Fibroblast of lung (primary cell): ENCODE measurements around the gene FREM2. TPM values are rescaled to one million over a fixed set of nuclear protein-coding genes. Genes with fewer than 3 reads are reported as not detected.

ENCODE experiments used
- DNase-seq, 2 donors: peaks; one replicate each; pipeline versions ENCODE4 v3.0.0 to v3.0.0-alpha.2; 2010; ENCODE audit warnings: low read depth in 2 of 2
- H2AFZ ChIP-seq: 2 replicates; pipeline ENCODE4 v1.5.1; 2012; ENCODE audit warnings: low read length, control low read depth, inconsistent platforms
- H3K27ac ChIP-seq: 2 replicates; pipeline ENCODE4 v1.5.1; 2011; ENCODE audit warnings: low read length, control low read depth; ENCODE audit not compliant: insufficient read depth
- H3K27me3 ChIP-seq: 2 replicates; pipeline ENCODE4 v1.5.1; 2011; ENCODE audit warnings: mild to moderate bottlenecking, low read length; ENCODE audit not compliant: control insufficient read depth, insufficient read depth
- H3K36me3 ChIP-seq: 2 replicates; pipeline ENCODE4 v1.5.1; 2011; ENCODE audit warnings: low read length; ENCODE audit not compliant: control insufficient read depth, insufficient read depth
- H3K4me1 ChIP-seq: 2 replicates; pipeline ENCODE4 v1.5.1; 2011; ENCODE audit warnings: low read length; ENCODE audit not compliant: control insufficient read depth, insufficient read depth; ENCODE audit errors: extremely low read depth
- H3K4me2 ChIP-seq: 2 replicates; pipeline ENCODE4 v1.5.1; 2011; ENCODE audit warnings: low read length, control low read depth; ENCODE audit not compliant: insufficient read depth; ENCODE audit errors: extremely low read depth
- H3K4me3 ChIP-seq, 4 experiments: fragments of 200-600 bp in 1 of 4; sonication (generic) in 1 of 4; replicated peaks in 1 of 4; 2 replicates each; pipeline ENCODE4 v1.5.1; 2011 to 2016; ENCODE audit warnings: low read length in 4 of 4, low read depth in 3 of 4, mild to moderate bottlenecking in 3 of 4, control low read depth in 2 of 4, inconsistent platforms in 1 of 4, mixed read lengths in 1 of 4; ENCODE audit not compliant: insufficient read depth in 1 of 4; ENCODE audit errors: control extremely low read depth in 1 of 4
- H3K79me2 ChIP-seq: 2 replicates; pipeline ENCODE4 v1.5.1; 2012; ENCODE audit warnings: mild to moderate bottlenecking, low read length, inconsistent platforms; ENCODE audit not compliant: control insufficient read depth, insufficient read depth
- H3K9ac ChIP-seq: 2 replicates; pipeline ENCODE4 v1.5.1; 2011; ENCODE audit warnings: mild to moderate bottlenecking, low read length, control low read depth; ENCODE audit not compliant: insufficient read depth
- H3K9me3 ChIP-seq: 2 replicates; pipeline ENCODE4 v1.5.1; 2012; ENCODE audit warnings: low read depth, low read length; ENCODE audit not compliant: control insufficient read depth, insufficient read depth
- H4K20me1 ChIP-seq: 2 replicates; pipeline ENCODE4 v1.5.1; 2011; ENCODE audit warnings: low read length; ENCODE audit not compliant: control insufficient read depth, insufficient read depth; ENCODE audit errors: extremely low read depth
- CTCF ChIP-seq, 2 donors: IDR thresholded peaks in 1 of 2; conservative IDR thresholded peaks in 1 of 2; 1 replicate in 1 of 2; 2 replicates in 1 of 2; pipeline ENCODE4 v1.5.1; 2011 to 2012; ENCODE audit warnings: low read length in 2 of 2, control low read depth in 1 of 2, inconsistent platforms in 1 of 2, low read depth in 1 of 2, mild to moderate bottlenecking in 1 of 2
- EZH2 ChIP-seq: IDR thresholded peaks from 2 replicates; pipeline ENCODE4 v1.5.1; 2012; ENCODE audit warnings: low read length, control low read depth, mild to moderate bottlenecking; ENCODE audit errors: missing control alignments
- polyA plus RNA-seq, 2 donors: library from polyadenylated mRNA; depleted of rRNA in 1 of 2; stranded (reverse) in 1 of 2; unstranded in 1 of 2; fragments of >200 nt; gene quantifications; 2 replicates each; pipeline ENCODE4 v1.2.1, GENCODE V29; 2011 to 2012; ENCODE audit warnings: missing spikeins in 1 of 2
- total RNA-seq: library from RNA; depleted of rRNA; stranded (reverse); fragments of >200 nt; gene quantifications from 2 replicates; pipeline ENCODE4 v1.2.1, GENCODE V29; 2014

The FREM2 gene
- total and polyA plus RNA-seq, 2 donors (not counting 1 experiment from before 2014, with no cell fraction given): under 0.01 TPM

- TF ChIP-seq EZH2: no peak
- TF ChIP-seq CTCF (conservative IDR thresholded peaks at IDR 0.05 in 1 of 2, IDR thresholded peaks at IDR 0.05 in 1 of 2; ENCODE audit: low read depth in 1 of 2, low read length in 2 of 2): no peak
- H2AFZ ChIP-seq: no peak overlapping the region
- H3K4me2 ChIP-seq: no peak overlapping the region
- no peaks in the 10 kb centered on the region for H4K20me1 ChIP-seq
- no peaks in the 10 kb centered on the region for H3K79me2 ChIP-seq
- no peak overlapping the region for H3K4me3 ChIP-seq
- no peaks in the 10 kb centered on the region for H3K27me3 ChIP-seq
- no peaks in the 10 kb centered on the region for H3K36me3 ChIP-seq
- no peak overlapping the region for H3K27ac ChIP-seq
- H3K9me3 ChIP-seq: no peaks in the 10 kb centered on the region
- H3K9ac ChIP-seq: no peak overlapping the region
- no peaks in the 10 kb centered on the region for H3K4me1 ChIP-seq
- no peak for DNase-seq
These were observed 192.9 kb downstream of the FREM2 start for GRCh38 chr13:38879786-38880185.

- no peak overlapping the region for H3K9ac ChIP-seq
- TF ChIP-seq EZH2: no peak
- TF ChIP-seq CTCF (conservative IDR thresholded peaks at IDR 0.05 in 1 of 2, IDR thresholded peaks at IDR 0.05 in 1 of 2; ENCODE audit: low read depth in 1 of 2, low read length in 2 of 2): no peak
- DNase-seq: no peak
- no peaks in the 10 kb centered on the region for H3K36me3 ChIP-seq
- no peak overlapping the region for H3K4me3 ChIP-seq
- no peak overlapping the region for H2AFZ ChIP-seq
- H3K4me1 ChIP-seq: no peaks in the 10 kb centered on the region
- no peaks in the 10 kb centered on the region for H3K9me3 ChIP-seq
- H3K79me2 ChIP-seq: no peaks in the 10 kb centered on the region
- no peak overlapping the region for H3K4me2 ChIP-seq
- H3K27me3 ChIP-seq: no peaks in the 10 kb centered on the region
- H4K20me1 ChIP-seq: no peaks in the 10 kb centered on the region
- no peak overlapping the region for H3K27ac ChIP-seq
These were observed 193.5 kb downstream of the FREM2 start for GRCh38 chr13:38880397-38880796.

GRCh38 chr13:38883783-38884182 lies 196.9 kb downstream of the FREM2 start:
- H3K4me1 ChIP-seq: no peaks in the 10 kb centered on the region
- no peak overlapping the region for H3K9ac ChIP-seq
- H3K27me3 ChIP-seq: no peaks in the 10 kb centered on the region
- no peaks in the 10 kb centered on the region for H3K9me3 ChIP-seq
- no peak overlapping the region for H3K4me3 ChIP-seq
- no peak overlapping the region for H3K4me2 ChIP-seq
- no peak overlapping the region for H2AFZ ChIP-seq
- TF ChIP-seq CTCF (conservative IDR thresholded peaks at IDR 0.05 in 1 of 2, IDR thresholded peaks at IDR 0.05 in 1 of 2; ENCODE audit: low read depth in 1 of 2, low read length in 2 of 2) (no peak), EZH2 (no peak)
- peak in 1 of 2 donors; percentile 90 for DNase-seq
- no peaks in the 10 kb centered on the region for H4K20me1 ChIP-seq
- H3K27ac ChIP-seq: no peak overlapping the region
- H3K36me3 ChIP-seq: no peaks in the 10 kb centered on the region
- no peaks in the 10 kb centered on the region for H3K79me2 ChIP-seq
